GOT3 (cell line): ENCODE results near the gene POLQ.
"Not testable (repeated sequence)": the region's sequence is repeated elsewhere in the genome, so short reads cannot be mapped to it uniquely, and the experiment has no call there.

Source experiments
- DNase-seq: peaks from one replicate; lab custom pipeline; 2025; ENCODE audit warnings: mixed read lengths; lab: John Stamatoyannopoulos, UW

Gene POLQ

DNA sequence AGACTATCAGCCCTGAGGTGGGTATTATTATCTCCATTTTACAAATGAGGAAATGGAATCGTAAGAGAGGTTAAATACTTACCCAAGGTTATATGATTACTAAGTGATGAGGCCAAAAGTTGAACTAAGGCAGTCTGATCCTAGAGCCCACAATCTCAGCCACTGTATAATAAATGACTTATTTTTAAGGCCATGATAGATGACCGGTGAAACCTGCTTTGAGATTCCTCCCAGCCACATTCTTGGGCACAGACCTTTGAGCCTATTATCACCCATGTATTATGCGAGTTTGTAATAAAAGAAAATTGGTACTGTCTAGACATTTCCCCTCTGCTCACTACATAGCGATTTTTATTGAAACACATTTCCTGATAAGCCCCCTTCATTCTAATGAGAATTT is 37.4 kb downstream of the POLQ start:
- no peak for DNase-seq

GRCh38 chr3:121505256-121505655 is 40.5 kb downstream of the POLQ start:
- DNase-seq, result no peak

DNA sequence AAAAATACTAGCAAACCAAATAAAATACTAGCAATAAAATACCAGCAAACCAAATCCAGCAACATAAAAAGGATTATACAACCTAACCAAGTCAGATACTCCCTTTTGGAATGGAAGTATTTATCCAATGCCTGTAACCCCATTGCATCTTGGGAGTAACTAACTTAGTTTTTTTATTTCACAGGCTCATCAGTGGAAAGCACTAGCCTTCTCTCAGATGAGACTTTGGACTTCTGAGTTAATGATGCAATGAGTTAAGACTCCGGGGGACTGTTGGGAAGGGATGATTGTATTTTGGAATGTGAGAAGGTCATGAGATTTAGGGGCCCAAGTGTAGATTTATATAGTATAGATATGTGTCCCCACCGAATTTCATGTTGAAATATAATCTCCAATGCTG is 41.2 kb downstream of the POLQ start:
- DNase-seq, result no peak

- DNase-seq, result no peak
These were observed 49.0 kb downstream of the POLQ start for GRCh38 chr3:121496786-121497185.

DNA sequence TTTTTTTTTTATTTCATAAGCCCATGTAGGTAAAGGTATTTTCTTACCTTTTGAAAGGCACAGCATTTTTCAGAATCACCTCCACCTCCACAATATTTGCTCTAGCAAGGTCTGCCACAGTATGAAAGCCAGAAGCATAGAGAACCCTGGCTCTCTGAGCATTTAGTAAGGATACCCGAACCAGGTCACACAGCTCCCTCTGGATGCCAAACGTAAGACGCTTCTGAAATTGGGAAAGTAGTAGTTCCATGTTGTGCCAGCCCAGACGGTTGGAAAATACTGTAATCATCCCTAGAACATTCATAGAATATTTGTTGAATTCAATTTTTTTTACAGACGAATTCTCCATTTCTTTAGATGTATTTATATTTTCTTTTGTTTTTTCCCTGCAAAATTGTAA is 52.4 kb downstream of the POLQ start:
- DNase-seq, result no peak

- no peak for DNase-seq
These were observed 54.0 kb downstream of the POLQ start for GRCh38 chr3:121491683-121492320.

GRCh38 chr3:121490161-121490560 is 55.6 kb downstream of the POLQ start:
- no peak for DNase-seq

GRCh38 chr3:121488628-121489027 is 57.2 kb downstream of the POLQ start:
- no peak for DNase-seq

GRCh38 chr3:121483290-121483689 is 62.5 kb downstream of the POLQ start:
- no peak for DNase-seq

DNA sequence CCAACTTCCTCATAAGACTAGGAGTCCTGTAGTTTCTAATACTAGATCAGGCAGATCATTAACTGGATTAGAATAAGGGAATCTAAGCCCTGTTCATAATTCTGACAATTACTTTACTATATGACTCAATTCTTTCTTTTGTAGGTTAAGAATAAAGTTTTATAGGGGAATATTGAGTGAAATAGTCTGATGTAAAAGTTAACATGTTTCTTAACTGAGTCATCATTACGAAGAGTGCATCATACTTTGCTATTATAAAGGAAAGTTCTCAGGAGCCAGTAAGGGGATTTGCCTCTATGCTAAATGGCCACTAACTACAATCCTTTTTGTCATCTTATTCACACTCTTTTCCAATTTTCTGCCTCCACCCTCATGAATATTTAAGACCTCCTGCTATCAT is 63.1 kb downstream of the POLQ start:
- DNase-seq, result no peak

DNA sequence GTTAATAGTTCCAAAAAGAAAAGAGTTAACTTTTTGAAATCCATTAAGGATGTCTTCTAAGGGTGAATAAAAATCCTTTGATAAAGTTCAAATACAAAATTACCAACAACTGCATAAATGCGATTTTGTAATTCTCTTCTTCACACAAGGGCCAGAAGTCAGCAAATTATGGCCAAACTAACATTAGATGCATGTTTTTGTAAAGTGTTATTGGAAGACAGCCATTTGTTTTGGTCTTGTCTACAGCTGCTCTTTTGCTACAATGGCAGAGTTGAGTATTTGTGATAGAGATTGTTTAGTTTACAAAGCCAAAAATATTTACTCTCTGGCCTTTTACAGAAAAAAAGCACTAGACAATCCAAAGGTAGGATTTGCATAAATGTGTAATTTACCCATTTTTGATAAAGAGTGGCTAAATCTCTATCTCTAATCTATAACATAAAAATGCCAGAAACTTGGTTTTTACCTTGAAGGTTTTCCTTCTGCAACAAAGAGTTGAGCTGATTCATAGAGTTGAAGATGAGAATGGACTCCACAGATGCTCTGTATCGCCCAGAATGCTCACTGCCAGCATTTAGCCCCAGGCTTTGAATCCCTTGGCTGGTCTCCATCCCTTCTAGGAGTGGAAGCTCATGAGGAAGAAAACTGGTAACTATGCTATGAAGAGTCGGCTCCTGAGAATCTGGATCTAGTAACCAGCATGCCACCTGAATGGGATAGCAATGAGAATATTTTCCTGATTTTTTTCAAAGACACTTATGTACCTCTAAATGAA is 64.5 kb downstream of the POLQ start:
- no peak for DNase-seq

DNA sequence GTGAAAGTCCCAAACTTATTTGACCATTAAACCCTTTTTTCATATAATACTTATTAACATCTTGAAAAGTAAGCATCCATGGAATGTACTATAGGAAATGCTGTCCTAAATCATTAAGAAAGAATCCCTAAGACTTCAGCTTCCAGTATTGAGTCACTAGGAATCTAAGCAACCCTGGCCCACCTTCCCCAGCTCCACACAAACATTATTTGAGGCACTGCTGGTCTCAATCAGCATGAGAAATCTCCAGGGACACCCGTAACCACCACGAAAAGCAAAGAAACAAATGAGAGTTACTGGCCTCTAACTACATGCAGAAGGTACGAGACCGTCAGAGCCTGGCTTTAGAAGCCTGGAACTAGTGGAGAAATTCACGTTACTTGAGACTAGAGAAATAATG is 68.2 kb downstream of the POLQ start:
- DNase-seq, result no peak

DNA sequence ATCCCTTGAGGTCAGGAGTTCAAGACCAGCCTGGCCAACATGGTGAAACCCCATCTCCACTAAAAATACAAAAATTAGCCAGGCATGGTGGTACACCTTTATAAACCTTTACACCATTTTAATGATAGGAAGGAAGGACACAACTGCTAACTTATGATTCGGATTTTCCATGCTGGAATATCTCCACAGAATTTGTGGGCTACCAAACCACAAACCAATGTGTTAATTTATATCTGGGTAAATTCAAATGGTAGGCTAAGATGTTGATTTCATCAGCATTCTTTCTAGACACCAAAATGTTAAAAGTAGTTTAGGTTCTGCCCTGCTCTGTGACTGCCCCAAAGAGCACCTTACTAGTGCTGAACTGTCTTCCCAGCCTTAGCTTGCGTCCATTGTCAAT is 72.8 kb downstream of the POLQ start:
- DNase-seq, result no peak

DNA sequence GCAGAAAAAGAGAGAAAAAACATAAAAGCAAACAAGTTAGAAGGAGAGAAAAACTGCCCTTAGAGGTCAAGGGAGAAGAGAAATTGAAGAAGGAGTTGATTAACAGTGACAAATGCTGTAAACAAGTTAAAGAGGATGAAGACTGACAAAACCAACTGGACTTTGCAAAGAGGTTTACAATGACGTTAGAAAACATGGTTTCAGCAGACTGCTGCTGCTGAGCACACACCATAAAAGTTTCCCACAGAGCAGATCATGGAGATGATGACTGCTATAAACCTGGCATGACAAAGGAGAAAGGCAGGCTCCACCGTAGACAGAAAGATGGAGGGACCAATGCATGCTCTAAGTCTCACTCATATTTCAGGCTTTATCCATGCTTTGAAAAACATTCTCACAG is 78.7 kb downstream of the POLQ start:
- no peak for DNase-seq

DNA sequence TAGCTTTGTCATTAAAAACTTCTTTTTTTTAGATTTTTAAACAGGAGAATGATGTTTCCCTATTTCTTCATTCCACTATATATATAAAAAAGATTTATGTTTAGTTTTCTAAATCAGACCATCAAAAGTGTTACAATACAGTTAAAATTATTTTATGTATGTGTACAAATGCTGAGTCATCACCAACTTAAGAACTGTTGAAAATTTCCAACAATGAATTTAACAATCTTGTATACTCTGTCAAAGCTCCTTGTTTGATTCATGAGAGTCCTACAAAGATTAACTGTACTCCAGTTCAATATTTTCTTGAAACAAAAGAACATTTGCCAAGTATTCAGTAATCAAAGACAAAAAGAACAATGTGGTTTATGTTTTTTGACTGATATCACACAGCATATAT is 82.0 kb downstream of the POLQ start:
- no peak for DNase-seq

GRCh38 chr3:121462565-121462964 is 83.2 kb downstream of the POLQ start:
- DNase-seq, result no peak

GRCh38 chr3:121451752-121452151 is 94.0 kb downstream of the POLQ start:
- not testable (repeated sequence) for DNase-seq

- no peak for DNase-seq
These were observed 102.3 kb downstream of the POLQ start for GRCh38 chr3:121443456-121443855.

- no peak for DNase-seq
These were observed 109.1 kb downstream of the POLQ start for GRCh38 chr3:121436641-121437040.

DNA sequence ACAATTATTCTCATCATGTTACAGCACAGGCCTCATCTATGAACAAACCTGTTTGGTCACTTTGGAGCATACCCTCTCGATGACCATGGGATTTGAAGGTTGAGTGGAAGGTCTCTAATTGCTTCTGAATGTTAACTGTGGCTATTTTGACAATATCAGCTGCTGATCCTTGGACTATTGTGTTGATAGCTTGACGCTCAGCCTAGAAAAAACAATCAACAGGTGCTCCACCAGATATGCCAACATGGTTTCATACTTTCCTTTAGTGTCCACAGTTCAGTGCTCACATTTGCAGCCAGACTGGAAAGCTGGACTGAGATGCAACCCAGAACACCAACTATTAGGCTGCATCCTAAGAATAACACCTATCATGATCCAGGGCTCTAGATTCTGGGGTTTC is 109.7 kb downstream of the POLQ start:
- DNase-seq, result no peak

DNA sequence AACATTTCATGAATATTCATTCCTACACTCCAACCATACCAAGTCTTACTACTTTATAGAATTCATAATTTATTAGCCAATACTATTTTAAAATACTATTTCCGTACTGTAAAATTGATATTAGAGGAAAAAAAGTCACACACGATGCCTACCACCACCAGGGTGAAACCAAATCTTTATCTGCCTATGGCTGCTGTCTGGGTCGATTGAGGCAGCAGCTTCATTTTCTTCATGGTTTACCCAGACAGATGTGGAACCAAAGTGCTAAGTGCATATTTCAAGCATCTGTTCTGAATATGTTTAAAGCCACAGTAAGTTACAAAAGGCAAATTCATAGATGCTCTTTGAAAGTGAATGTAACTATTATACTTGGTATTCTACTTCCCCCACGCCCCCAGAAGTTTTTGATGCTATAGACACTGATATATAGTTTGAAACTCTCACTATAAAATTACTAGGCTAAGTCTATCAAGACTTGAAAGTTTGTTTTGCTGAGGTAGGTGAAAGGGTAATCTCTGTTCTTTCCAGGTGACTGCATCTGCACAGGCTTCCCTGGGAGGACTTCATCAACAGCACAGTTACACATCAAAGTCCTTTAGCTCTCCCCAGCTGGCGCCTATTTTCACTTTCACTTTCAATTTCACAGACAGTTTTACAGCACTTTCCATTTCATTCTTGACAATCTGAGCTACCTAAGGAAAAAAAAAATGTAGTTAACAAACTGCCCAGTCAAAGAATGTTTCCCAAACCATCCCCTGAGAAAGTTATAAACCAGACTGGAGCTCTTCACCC is 113.9 kb downstream of the POLQ start:
- no peak for DNase-seq

DNA sequence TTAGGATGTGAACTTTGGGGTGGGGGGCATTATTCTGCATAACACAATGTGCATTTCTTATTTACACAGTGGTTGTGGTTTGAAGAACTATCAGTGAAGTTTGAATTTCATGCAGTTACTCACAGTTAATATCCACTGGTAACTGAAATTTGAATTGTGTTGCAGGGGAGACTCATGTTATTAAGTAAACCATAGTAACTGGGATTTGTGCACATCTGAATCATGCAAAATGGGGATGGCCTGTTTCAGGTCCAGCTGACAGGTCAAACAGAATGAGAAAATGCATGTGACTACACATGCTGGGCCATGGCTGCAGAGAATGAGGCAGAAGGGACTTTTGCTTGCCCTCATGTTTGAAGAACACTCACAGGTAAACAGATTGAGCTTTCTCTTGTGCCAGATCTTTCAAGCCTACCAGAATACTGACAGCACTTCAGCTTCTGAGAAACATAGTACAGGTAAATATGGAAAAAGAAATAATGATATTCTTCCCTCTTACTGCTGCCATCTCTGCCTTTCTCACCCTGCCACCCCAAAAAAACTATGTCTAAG is 115.0 kb downstream of the POLQ start:
- no peak for DNase-seq

GRCh38 chr3:121424549-121424948 is 121.2 kb downstream of the POLQ start:
- DNase-seq, result no peak
